MCF 10A (cell line): ENCODE measurements around the gene CFAP68. TPM values are rescaled to one million over a fixed set of nuclear protein-coding genes. Genes with fewer than 3 reads are reported as not detected.

Source experiments
- BruUV-seq: library from RNA; stranded (reverse); fragments of 400-500 nt; replicated peaks from 2 replicates; lab custom pipeline; 2021; lab: Mats Ljungman, UMichigan
- CTCF ChIA-PET: fragments of 300-600 bp; sonication (Branson Sonifier 250); formaldehyde crosslinking; extraction: SDS; loops from one replicate; lab custom pipeline; 2021; ENCODE audit warnings: antibody characterized with exemption, inconsistent platforms; lab: Yijun Ruan, JAX
- POLR2A ChIA-PET: fragments of 300-600, 350-650 bp; sonication (Branson Sonifier 250); formaldehyde crosslinking; extraction: SDS; loops from one replicate; lab custom pipeline; 2020; ENCODE audit warnings: antibody characterized with exemption, inconsistent platforms; lab: Yijun Ruan, JAX
- DNase-seq: peaks from one replicate; pipeline ENCODE4 v3.0.0-alpha.2; 2018; ENCODE audit not compliant: unreplicated experiment
- H3K27ac Mint-ChIP-seq: one replicate; pipeline ENCODE4 v1.8.0; 2022; ENCODE audit warnings: mild to moderate bottlenecking, low read depth, mixed read lengths; ENCODE audit not compliant: unreplicated experiment
- H3K27me3 Mint-ChIP-seq: one replicate; pipeline ENCODE4 v1.8.0; 2022; ENCODE audit warnings: mixed read lengths; ENCODE audit not compliant: insufficient read depth, unreplicated experiment
- H3K36me3 Mint-ChIP-seq: one replicate; pipeline ENCODE4 v1.8.0; 2022; ENCODE audit warnings: mild to moderate bottlenecking, moderate library complexity, mixed read lengths; ENCODE audit not compliant: insufficient read depth, unreplicated experiment
- H3K4me1 Mint-ChIP-seq: one replicate; pipeline ENCODE4 v1.8.0; 2022; ENCODE audit warnings: mixed read lengths; ENCODE audit not compliant: insufficient read depth, unreplicated experiment
- H3K4me3 Mint-ChIP-seq: one replicate; pipeline ENCODE4 v1.8.0; 2022; ENCODE audit warnings: mild to moderate bottlenecking, moderate library complexity, mixed read lengths; ENCODE audit not compliant: unreplicated experiment
- H3K9me3 Mint-ChIP-seq: one replicate; pipeline ENCODE4 v1.8.0; 2022; ENCODE audit warnings: mixed read lengths; ENCODE audit not compliant: unreplicated experiment
- intact Hi-C: fragments of 100-400 bp; cut with micrococcal nuclease; formaldehyde crosslinking; loops from 2 replicates; pipeline ENCODE4 v1.14.1; 2022
- total RNA-seq: library from RNA; stranded (reverse); gene quantifications from 2 replicates; pipeline ENCODE4 v1.2.3, GENCODE V29; 2022
- TF ChIP-seq, protein P1 (sequence below): fragments of 200-600 bp; IDR thresholded peaks from one replicate; pipeline ENCODE4 v1.8.0; 2022; ENCODE audit warnings: antibody characterized with exemption, mild to moderate bottlenecking; ENCODE audit not compliant: unreplicated experiment

The CFAP68 gene
- total RNA-seq, 1 experiment from 2014 or later, result 33.6 TPM

GRCh38 chr11:111917312-111917711 lies 38.0 kb downstream of the CFAP68 start:
- H3K27me3 Mint-ChIP-seq, result no peaks in the 10 kb centered on the region
- no peak for DNase-seq
- H3K4me1 Mint-ChIP-seq, result peaks cover 11% of the 10 kb centered on the region
- BruUV-seq, result no TSS peak
- H3K36me3 Mint-ChIP-seq, result peaks cover 4% of the 10 kb centered on the region
- ChIA-PET POLR2A (interaction anchor here (0.6 to 2.1 kb wide), 3 partner anchors 9 to 46 kb away, joined by 3 to 17 read pairs (median 3); partner anchors contain the start of gene ALG9), CTCF (no interaction called here)
- TF ChIP-seq, protein P1, sequence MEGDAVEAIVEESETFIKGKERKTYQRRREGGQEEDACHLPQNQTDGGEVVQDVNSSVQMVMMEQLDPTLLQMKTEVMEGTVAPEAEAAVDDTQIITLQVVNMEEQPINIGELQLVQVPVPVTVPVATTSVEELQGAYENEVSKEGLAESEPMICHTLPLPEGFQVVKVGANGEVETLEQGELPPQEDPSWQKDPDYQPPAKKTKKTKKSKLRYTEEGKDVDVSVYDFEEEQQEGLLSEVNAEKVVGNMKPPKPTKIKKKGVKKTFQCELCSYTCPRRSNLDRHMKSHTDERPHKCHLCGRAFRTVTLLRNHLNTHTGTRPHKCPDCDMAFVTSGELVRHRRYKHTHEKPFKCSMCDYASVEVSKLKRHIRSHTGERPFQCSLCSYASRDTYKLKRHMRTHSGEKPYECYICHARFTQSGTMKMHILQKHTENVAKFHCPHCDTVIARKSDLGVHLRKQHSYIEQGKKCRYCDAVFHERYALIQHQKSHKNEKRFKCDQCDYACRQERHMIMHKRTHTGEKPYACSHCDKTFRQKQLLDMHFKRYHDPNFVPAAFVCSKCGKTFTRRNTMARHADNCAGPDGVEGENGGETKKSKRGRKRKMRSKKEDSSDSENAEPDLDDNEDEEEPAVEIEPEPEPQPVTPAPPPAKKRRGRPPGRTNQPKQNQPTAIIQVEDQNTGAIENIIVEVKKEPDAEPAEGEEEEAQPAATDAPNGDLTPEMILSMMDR, result no peak
- H3K27ac Mint-ChIP-seq, result no peak overlapping the region
- intact Hi-C loops, result no loop called here
- H3K4me3 Mint-ChIP-seq, result no peak overlapping the region
- no peaks in the 10 kb centered on the region for H3K9me3 Mint-ChIP-seq

GRCh38 chr11:111917788-111918187 lies 38.4 kb downstream of the CFAP68 start:
- H3K36me3 Mint-ChIP-seq, result peaks cover 4% of the 10 kb centered on the region
- CTCF ChIA-PET, result no interaction called here
- POLR2A ChIA-PET, result interaction anchor here (0.6 to 2.1 kb wide), 5 partner anchors 9 to 60 kb away, joined by 3 to 17 read pairs (median 7); partner anchors contain the start of genes ALG9 and CFAP68
- no peaks in the 10 kb centered on the region for H3K27me3 Mint-ChIP-seq
- no peaks in the 10 kb centered on the region for H3K9me3 Mint-ChIP-seq
- TF ChIP-seq, protein P1, result no peak
- no TSS peak for BruUV-seq
- no peak overlapping the region for H3K4me3 Mint-ChIP-seq
- H3K4me1 Mint-ChIP-seq, result peaks cover 12% of the 10 kb centered on the region
- intact Hi-C loops, result loop anchor here (2.0 kb wide), 1 partner anchor 39 kb away; the partner anchor contains the start of genes CFAP68 and FDXACB1
- DNase-seq, result no peak
- no peak overlapping the region for H3K27ac Mint-ChIP-seq

GRCh38 chr11:111918390-111919256 lies 39.3 kb downstream of the CFAP68 start, which contains the start of gene C11orf52:
C11orf52 (plus strand) TSS chr11:111918913; CDS start chr11:111918973, 60 bp downstream.
- Mint-ChIP-seq H3K36me3 (peaks cover 4% of the 10 kb centered on the region), H3K9me3 (no peaks in the 10 kb centered on the region), H3K4me1 (peaks cover 21% of the 10 kb centered on the region), H3K27ac (peak within 1 kb of the TSS; percentile 68), H3K4me3 (peak within 1 kb of the TSS; percentile 68), H3K27me3 (no peaks in the 10 kb centered on the region)
- TF ChIP-seq, protein P1, result no peak
- BruUV-seq, result no TSS peak
- intact Hi-C loops, result loop anchor here (2.0 kb wide), 1 partner anchor 40 kb away; the partner anchor contains the start of genes CFAP68 and FDXACB1
- DNase-seq, result peak; percentile 76
- CTCF ChIA-PET, result interaction anchor here (0.6 to 2.3 kb wide), 8 partner anchors 10 to 155 kb away, joined by 3 to 11 read pairs (median 3); partner anchors contain the start of gene PIH1D2
- POLR2A ChIA-PET, result interaction anchor here (0.5 to 2.1 kb wide), 13 partner anchors 8 to 292 kb away, joined by 3 to 17 read pairs (median 4); partner anchors contain the start of gene CFAP68

DNA sequence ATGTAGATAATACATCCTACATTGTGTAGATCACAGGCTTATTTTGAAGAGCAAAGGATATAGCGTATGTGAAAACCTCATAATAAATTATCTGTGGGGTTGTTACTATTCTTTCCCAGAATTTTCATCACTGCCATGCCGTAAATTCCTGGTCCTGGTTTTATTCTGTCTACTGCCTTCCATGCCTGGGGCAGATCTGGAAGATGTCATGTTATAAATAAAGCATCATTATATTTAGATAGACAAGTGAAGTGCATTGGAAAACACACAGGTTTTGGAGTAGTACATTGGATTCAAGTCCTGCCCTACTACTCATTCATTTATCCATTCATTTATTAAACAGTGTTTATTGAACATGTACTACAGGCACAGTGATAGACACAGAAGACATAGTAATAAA lies 41.6 kb downstream of the CFAP68 start:
- peaks cover 4% of the 10 kb centered on the region for H3K36me3 Mint-ChIP-seq
- H3K27me3 Mint-ChIP-seq, result no peaks in the 10 kb centered on the region
- H3K4me1 Mint-ChIP-seq, result peaks cover 28% of the 10 kb centered on the region
- no peak for DNase-seq
- ChIA-PET POLR2A (no interaction called here), CTCF (interaction anchor here (0.8 kb wide), 1 partner anchor 179 kb away, joined by 3 read pairs; no protein-coding TSS in a partner anchor)
- no TSS peak for BruUV-seq
- H3K9me3 Mint-ChIP-seq, result no peaks in the 10 kb centered on the region
- no peak overlapping the region for H3K27ac Mint-ChIP-seq
- TF ChIP-seq, protein P1, result no peak
- intact Hi-C loops, result no loop called here
- no peak overlapping the region for H3K4me3 Mint-ChIP-seq
